GM21737 (cell line): ENCODE data around the gene NME7.
"Not testable (repeated sequence)": the region's sequence is repeated elsewhere in the genome, so short reads cannot be mapped to it uniquely, and the experiment has no call there.

Experiments used
- ATAC-seq: cut with Tn5 transposase; IDR thresholded peaks from one replicate; pipeline ENCODE4 v1.9.1; 2021; ENCODE audit warnings: mild to moderate bottlenecking, moderate library complexity; ENCODE audit not compliant: unreplicated experiment

NME7 gene

GRCh38 chr1:169308313-169309039, 59.1 kb downstream of the NME7 start:
- no peak for ATAC-seq

- ATAC-seq: no peak
Observed at GRCh38 chr1:169307176-169307575, 60.4 kb downstream of the NME7 start.

GRCh38 chr1:169305948-169306347, 61.6 kb downstream of the NME7 start:
- ATAC-seq: no peak

- no peak for ATAC-seq
Observed at GRCh38 chr1:169305356-169305755, 62.2 kb downstream of the NME7 start.

- no peak for ATAC-seq
Observed at GRCh38 chr1:169300854-169301253, 66.7 kb downstream of the NME7 start.

- no peak for ATAC-seq
Observed at GRCh38 chr1:169298441-169298840, 69.2 kb downstream of the NME7 start.

GRCh38 chr1:169295846-169296245, 71.8 kb downstream of the NME7 start:
- ATAC-seq: no peak

- no peak for ATAC-seq
Observed at GRCh38 chr1:169295425-169295824, 72.2 kb downstream of the NME7 start.

GRCh38 chr1:169289016-169289415, 78.6 kb downstream of the NME7 start:
- no peak for ATAC-seq

GRCh38 chr1:169288011-169288414, 79.6 kb downstream of the NME7 start:
- ATAC-seq: no peak

- ATAC-seq: no peak
Observed at GRCh38 chr1:169287280-169287679, 80.3 kb downstream of the NME7 start.

GRCh38 chr1:169281562-169281961, 86.0 kb downstream of the NME7 start:
- ATAC-seq: not testable (repeated sequence)

GRCh38 chr1:169271098-169271497, 96.5 kb downstream of the NME7 start:
- ATAC-seq: no peak

- ATAC-seq: no peak
Observed at GRCh38 chr1:169266133-169266532, 101.5 kb downstream of the NME7 start.

GRCh38 chr1:169263059-169263458, 104.5 kb downstream of the NME7 start:
- ATAC-seq: no peak

GRCh38 chr1:169261884-169262283, 105.7 kb downstream of the NME7 start:
- no peak for ATAC-seq

GRCh38 chr1:169260478-169261151, 107.0 kb downstream of the NME7 start:
- ATAC-seq: no peak

- no peak for ATAC-seq
Observed at GRCh38 chr1:169259816-169260215, 107.8 kb downstream of the NME7 start.

GRCh38 chr1:169250795-169251194, 116.8 kb downstream of the NME7 start:
- ATAC-seq: no peak

GRCh38 chr1:169250022-169250421, 117.6 kb downstream of the NME7 start:
- no peak for ATAC-seq

GRCh38 chr1:169249611-169250010, 118.0 kb downstream of the NME7 start:
- no peak for ATAC-seq

- ATAC-seq: no peak
Observed at GRCh38 chr1:169245706-169246105, 121.9 kb downstream of the NME7 start.
